ENCODE measurements around the gene WWTR1.

GRCh38 chr3:149599236-149599635 lies 58.6 kb downstream of the WWTR1 start:
- TF ChIP-seq, protein P1, sequence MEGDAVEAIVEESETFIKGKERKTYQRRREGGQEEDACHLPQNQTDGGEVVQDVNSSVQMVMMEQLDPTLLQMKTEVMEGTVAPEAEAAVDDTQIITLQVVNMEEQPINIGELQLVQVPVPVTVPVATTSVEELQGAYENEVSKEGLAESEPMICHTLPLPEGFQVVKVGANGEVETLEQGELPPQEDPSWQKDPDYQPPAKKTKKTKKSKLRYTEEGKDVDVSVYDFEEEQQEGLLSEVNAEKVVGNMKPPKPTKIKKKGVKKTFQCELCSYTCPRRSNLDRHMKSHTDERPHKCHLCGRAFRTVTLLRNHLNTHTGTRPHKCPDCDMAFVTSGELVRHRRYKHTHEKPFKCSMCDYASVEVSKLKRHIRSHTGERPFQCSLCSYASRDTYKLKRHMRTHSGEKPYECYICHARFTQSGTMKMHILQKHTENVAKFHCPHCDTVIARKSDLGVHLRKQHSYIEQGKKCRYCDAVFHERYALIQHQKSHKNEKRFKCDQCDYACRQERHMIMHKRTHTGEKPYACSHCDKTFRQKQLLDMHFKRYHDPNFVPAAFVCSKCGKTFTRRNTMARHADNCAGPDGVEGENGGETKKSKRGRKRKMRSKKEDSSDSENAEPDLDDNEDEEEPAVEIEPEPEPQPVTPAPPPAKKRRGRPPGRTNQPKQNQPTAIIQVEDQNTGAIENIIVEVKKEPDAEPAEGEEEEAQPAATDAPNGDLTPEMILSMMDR (conservative IDR thresholded peaks at IDR 0.05 in 1 of 2, IDR thresholded peaks at IDR 0.05 in 1 of 2; ENCODE audit: extremely low read depth in 1 of 2, insufficient read depth in 1 of 2, low read depth in 1 of 2, low read length in 2 of 2) = no peak
- no peak for TF ChIP-seq EZH2 (IDR thresholded peaks at IDR 0.05; ENCODE audit: borderline replicate concordance, low read length)

Data from mammary epithelial cell (primary cell).